ENCODE data around the gene UPK3BL1.
"Not testable (repeated sequence)": the region's sequence is repeated elsewhere in the genome, so short reads cannot be mapped to it uniquely, and the experiment has no call there.

Gene UPK3BL1, protein sequence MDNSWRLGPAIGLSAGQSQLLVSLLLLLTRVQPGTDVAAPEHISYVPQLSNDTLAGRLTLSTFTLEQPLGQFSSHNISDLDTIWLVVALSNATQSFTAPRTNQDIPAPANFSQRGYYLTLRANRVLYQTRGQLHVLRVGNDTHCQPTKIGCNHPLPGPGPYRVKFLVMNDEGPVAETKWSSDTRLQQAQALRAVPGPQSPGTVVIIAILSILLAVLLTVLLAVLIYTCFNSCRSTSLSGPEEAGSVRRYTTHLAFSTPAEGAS

DNA sequence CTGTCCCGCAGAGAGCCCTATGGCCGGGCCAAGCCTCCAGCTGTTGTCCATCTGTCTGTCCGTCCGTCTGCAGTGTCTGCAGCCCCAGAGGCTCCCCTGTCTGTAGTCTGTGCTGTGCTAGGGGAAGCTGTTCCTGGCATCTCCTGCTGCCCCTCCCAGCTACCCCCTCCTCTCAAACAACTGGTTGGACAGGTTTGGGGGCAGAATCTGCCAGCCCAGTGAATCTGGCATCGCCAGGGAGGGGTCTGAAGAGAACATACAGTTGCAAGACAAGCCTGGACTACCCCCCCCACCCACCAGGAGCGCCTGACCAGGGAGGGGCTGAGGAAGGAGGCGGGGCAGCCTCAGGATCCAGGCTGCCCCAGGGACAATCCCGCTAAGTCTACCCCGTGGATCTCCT, at the start of gene UPK3BL1:
UPK3BL1 (minus strand) TSS at position 101 of the 400 bp plus-strand sequence; CDS start at position 51, 50 bp downstream.
- not testable (repeated sequence) for DNase-seq

DNA sequence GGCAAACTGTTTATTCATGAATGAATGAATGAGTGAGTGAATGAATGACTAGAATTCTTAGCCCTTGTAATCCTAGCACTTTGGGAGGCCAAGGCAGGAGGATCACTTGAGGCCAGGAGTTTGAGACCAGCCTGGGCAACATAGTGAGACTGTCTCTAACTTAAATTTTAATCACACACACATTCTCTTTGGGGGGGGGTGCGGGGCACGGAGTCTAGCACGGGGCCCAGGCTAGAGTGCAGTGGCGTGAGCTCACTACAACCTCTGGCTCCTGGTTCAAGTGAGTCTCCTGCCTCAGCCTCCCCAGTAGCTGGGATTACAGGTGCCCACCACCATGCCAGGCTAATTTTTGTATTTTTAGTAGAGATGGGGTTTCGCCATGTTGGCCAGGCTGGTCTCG, 48.0 kb upstream of the UPK3BL1 start:
- DNase-seq = not testable (repeated sequence)

DNA sequence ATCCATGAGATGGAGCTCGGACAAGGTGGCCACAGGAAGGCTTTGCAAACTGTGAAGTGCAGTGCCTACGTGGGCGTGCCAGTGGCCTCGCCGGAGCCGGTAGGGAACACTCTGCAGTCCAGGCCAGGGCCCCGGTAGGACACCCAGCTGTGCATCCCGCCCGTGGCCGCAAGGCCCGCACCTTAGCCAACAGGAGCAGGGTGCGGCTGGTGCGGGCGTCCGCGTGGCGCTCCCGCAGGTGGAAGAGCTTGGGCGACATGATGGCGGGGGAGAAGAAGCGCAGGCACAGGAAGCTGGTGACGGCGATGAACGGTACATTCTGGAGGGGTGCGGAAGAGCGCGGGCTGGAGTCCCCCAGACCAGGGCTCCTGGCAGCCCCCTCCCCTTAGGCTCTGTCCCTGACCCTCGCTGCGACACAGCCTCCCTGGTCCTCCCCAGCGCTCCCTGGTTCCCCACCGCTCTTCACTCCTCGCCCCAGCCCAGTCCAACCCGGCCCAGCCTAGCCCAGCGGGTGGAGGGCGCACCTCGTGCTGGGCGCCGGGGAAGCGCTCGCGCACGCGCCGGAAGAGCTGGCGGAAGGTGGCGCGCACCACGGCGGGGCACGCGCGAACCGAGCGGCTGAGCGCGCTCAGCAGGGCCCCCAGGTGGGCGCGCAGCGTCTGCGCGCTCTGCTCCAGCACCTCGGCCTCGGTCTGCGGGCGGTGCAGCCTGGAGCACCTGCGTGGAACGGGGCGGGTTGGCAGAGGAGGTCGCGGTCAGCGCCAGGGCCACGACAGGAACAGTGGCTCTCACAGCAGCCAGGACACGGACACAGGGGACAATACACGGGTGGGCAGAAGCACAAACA, 47.1 kb upstream of the UPK3BL1 start:
- DNase-seq = not testable (repeated sequence)

DNA sequence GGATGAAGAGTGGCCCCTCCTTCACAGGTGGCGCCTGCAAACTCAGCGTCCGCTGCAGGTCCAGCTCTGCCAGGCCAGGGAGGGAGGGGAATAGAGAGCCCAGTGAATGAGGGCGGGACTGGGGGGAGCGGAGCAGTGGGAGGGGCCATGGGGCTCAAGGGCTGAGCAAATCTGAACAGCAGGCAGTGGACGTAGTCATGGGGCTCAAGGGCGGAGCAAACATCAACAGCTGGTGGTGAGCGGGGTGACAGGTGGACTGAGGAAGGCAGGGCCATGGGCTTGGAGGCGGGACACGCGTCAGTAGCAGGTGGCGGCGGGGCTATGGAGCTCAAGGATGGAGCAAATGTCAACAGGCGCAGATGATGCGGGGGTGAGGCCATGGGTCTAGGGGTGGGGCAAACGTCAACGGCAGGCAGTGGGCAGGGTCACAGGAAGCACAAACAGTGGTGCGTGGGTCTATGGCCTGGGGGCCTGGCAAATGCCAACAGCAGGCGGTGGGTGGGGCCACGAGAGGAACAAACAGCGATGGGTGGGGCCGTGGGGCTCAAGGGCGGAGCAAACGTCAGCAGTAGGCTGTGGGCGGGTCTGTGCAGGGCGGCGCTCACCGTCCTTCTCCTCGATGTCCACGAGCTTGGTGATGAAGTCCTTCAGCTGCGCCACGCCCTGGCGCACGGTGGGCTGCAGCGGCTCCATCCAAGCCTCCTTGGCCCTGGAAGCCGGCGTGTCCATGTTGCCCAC, 45.9 kb upstream of the UPK3BL1 start:
- DNase-seq = not testable (repeated sequence)

DNA sequence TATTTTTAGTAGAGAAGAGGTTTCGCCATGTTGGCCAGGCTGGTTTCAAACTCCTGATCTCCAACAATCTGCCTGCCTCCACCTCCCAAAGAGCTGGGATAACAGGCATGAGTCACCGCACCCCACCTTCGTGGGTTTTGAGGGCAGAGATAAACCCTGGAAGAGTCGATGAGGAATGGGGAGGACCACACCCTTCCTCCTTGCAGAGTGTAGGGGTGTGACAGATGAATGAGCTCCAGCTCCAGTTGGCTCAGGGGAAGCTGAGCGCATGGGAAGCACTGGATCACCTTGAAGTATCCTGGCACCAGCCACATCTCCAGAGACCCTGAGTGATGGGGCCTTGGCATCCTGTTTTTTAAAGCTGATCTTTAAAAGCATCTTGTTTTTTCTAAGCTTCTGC, 40.0 kb upstream of the UPK3BL1 start:
- not testable (repeated sequence) for DNase-seq

DNA sequence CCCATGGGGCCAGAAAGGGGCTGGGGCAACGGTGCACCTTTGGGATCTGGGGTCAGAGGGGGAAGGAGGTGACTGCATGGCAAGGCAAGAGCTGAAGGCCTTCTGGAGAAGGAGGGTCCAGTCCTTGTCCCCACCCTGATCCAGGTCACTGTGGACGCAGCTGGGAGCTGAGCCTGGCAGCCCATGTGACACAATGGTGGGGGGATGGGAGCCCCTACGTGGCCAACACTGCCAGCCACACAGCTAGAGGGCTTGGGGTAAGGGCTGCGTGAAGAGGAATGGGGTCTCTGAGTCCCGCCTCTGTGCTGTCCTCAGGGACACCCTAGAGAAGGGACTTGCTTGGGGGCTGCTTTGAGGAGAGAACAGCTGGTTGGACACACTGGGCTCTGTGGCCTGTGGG, 38.2 kb upstream of the UPK3BL1 start:
- not testable (repeated sequence) for DNase-seq

DNA sequence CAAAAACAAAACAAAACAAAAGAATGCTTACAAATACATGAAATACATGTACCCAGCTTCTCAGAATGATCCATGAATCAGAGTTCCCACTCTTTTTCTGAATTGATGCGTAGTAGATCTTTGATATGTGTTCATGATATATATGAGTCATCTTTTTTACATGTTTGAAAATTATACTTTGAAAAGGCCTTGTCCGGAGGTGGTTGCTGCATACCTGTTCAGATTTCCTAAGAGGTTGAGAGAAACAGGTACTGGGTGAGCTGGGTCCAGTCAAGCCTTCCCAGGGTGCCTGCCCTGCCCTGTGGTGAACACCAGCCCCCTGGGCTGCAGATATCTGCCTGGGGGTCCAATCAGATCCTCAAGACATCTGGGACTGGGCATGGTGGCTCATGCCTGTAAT, 33.0 kb upstream of the UPK3BL1 start:
- DNase-seq = not testable (repeated sequence)

DNA sequence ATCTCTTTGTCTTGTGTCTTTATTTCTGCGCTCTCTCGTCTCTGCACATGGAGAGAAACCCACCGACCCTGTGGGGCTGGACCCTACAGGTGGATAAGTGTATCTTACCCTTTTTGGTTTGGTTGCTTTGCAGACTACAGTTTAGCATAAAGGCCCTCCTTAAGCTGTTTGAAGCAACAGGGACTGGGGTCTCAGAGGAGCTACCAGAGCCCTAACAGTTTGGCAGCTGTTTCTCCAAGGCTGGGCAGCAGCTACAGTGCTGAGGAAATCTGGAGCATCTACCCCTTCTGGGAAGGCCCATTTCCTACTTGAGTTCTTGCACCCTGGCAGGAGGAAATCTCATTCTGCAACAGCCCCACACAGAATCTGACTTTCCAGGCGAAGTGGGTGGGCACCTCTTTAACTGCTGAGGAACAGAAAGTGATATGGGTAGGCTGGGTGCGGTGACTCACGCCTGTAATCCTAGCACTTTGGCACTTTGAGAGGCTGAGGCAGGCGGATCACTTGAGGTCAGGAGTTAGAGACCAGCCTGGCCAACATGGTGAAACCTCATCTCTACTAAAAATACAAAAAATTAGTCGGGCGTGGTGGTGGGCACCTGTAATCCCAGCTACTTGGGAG, 31.0 kb upstream of the UPK3BL1 start:
- DNase-seq = not testable (repeated sequence)

DNA sequence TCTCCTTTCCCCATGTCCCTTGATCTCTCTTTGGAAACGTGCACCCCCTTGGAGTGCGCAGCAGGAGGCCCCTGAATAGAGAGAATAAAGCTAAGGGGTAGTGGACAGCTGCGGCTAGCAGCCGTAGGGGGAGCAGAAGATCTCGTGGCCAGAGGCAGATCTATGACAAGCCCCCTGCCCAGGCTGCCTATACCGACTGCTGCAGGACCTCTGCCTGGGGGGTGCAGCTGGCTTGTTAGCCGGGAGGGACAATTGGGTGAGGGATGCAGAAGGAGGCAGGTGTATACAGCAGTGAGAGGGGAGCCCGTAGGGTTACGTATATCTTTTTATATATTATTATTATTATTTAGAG, 29.3 kb upstream of the UPK3BL1 start:
- DNase-seq = not testable (repeated sequence)

DNA sequence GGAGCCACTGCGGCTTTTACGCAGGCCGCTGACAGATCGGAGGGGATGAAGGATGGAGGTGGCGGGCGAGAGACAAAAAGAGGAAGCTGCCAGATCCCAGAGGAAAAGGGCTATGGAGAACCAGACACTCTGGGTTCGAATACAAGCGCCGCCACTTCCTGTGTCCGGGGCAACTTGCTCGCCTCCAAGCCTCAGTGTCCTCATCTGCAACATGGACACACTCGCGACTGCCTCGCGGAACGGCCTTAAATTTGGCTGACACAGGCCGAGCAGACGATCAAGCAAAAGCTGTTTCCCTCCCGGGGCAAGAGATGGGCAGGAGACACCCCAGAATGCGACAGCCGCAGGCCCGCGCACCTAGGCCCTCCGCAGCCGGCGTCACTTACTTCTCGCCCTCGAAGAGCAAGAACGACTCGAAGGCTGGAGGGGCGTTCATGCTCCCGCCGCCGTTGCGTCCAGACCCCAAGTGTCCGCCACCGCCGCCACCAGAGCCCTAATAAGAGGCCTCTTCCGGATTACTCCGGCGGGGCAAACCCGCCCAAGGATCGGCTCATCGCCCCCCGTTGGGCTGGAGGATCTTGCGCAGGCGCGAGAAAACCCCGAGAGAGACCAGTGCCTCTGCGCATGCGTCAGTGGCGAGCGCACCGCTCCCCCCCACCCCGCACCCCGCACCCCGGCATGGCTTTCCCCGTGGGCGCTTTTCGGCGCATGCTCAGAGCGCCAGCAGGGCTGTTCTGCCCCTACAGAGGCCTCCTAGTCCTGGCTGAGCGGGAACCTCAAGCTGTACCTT, 28.8 kb upstream of the UPK3BL1 start, which contains the start of gene POLR2J2:
POLR2J2 (minus strand) TSS at position 498 of the 790 bp plus-strand sequence; CDS start at position 436, 62 bp downstream.
- DNase-seq = not testable (repeated sequence)

DNA sequence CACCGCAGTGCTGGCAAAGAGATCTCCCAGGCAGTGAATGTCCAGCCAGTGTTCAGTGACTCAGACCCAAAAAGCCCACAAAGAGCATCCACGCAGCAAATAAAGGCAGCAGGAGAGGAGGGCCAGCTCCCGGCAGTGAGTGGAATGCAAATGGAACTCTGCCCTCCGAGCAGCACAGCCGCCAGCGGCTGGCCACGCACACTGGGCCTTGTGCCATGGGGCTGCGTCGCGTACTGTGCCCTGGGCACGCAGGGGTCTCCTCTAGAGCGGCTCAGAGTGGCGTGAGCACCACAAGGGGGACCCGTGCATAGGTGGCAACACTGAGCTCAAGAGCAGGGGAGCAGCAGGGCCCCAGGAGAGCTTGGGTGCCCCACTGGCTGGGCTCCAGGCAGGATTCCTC, 24.9 kb upstream of the UPK3BL1 start:
- DNase-seq = not testable (repeated sequence)

DNA sequence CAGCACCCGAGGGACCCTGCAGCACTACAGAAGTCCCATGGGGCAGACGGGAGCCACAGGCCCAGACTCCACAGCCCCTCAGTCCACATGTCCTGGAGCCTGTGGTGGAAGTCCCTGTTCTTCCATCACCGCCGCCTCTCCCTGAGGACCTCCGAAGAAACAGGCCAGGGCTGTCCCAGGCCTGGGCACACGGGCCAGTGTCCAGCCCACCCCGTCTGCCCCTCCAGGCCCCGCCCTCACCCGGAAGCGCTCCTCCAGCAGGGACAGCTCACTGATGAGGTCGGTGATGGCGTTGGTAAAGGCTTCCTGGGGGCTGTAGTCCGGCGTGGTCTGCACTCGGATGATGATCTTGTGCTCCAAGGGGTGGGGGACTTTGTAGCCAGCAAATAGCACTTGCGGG, 24.3 kb upstream of the UPK3BL1 start:
- DNase-seq = not testable (repeated sequence)

DNA sequence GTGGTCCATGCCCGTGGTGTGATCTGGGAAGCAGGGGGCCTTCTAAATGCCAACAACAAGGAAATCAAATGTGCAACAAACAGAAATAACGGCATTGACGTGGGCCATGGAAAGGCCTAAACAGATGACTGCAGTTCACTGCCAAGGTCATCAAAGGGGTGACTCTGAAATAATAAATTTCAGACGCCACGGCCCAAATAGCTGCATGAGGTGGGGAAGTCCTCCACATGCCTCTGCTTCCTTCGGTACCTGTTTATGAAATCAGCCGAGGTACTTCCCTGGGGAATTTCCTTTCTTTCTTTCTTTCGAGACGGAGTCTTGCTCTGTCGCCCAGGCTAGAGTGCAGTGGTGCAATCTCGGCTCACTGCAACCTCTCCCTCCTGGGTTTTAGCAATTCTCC, 22.2 kb upstream of the UPK3BL1 start:
- not testable (repeated sequence) for DNase-seq

DNA sequence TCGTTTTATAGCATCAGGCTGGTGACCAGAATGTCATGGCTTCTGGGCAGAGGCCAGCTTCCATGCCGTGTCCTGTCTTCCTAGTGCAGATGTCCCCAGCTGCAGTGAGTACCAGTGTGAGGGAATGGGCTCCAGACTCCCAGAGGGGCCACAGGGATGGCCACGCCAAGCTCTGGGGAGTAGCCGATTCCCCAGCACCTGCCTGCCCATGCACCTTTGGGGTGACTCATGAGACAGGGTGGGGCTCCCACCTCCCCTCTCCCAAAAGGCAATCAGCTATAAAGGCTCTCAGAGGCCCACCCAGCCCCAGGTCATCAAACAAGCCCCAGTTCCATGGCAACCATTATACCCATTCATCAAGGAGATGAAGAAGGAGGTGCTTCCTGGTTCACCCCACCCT, 7.3 kb upstream of the UPK3BL1 start, which contains the start of gene SPDYE2B:
SPDYE2B (plus strand) TSS at position 396 of the 400 bp plus-strand sequence. CDS start 2,030 bp downstream, outside the sequence.
- DNase-seq = not testable (repeated sequence)

DNA sequence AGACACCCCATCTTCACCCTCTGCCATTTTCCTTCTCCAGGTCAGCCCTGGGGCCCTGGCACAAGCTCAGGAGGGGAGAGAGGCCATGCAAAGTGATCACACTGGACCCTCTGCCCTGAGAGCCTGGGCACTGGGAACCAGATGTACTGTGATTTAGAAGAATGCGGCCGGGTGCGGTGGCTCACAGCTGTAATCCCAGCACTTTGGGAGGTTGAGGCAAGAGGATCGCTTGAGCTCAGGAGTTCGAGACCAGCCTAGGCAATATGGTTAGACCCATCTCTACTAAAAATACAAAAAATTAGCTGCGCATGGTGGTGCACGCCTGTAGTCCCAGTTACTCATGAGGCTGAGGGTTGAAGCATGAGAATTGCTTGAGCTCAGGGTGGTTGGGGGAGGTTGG, 5.2 kb upstream of the UPK3BL1 start:
- DNase-seq = not testable (repeated sequence)

DNA sequence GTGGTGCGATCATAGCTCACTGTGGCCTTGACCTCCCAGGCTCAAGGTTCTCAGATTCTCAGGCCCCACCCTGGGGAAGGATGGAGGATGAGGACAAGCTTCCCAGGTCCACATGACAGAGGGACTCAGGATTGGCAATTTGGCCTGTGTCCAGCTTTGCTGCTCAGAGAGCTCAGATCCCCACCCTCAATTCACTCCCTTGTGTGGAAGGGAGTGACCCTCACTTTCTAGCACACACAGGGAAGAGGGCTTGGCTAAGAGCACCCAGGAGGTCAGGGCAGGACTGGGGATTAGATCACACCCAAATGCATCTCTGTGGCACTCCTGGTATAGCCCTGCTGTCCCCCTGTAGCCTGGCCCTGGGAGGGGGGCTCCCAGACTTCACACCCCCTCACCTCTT, 813 bp upstream of the UPK3BL1 start:
- not testable (repeated sequence) for DNase-seq

DNA sequence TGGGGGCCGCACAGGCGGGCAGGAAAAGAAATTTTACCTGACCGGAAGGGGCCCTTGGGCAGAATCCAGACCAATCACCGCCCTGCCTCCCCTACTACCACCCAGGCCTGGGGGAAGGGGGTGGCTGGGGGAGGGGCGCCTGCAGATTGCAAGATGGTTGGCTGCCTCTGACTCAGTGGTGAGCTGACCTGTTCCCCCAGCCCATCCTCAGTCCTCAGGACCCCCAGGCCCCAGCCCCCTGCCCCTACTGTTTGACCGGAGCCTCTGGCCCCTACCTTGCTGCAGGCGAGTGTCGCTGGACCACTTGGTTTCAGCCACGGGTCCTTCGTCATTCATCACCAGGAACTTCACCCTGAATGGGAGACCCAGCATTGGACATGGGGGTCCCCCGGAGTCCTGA, 3.7 kb downstream of the UPK3BL1 start:
- not testable (repeated sequence) for DNase-seq

DNA sequence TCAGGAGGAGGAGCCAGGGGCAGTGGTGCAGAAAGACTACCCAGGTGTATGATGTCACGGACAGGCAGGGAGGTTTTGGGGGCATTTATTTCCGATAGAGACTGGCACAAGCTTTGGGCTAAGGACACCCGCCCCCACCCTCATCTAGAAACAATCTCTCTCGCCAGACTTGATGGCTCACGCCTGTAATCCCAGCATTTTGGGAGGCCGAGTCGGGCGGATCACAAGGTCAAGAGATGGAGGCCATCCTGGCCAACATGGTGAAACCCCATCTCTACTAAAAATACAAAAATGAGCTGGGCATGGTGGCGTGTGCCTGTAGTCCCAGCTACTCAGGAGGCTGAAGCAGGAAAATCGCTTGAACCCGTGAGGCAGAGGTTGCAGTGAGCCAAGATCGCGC, 5.6 kb downstream of the UPK3BL1 start:
- not testable (repeated sequence) for DNase-seq

DNA sequence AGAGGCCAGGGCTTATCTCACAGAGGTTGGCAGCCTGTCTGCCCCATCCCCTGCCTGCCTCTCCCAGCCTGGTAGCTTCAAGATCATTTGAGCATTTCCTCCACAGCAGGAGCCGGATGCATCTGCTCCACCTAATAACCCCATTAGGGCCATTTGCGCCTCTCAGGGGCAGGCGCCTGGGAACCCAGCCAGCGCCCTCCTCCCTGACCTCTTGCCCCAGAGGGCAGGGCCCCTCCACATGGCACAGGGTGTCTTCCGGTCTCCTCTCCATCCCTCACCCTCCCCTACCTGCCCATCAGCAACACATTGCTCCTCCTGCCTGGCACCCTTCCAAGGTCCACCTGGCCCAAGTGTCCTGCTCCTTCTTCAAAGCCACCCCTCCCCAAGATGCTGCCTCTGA, 7.2 kb downstream of the UPK3BL1 start:
- not testable (repeated sequence) for DNase-seq

DNA sequence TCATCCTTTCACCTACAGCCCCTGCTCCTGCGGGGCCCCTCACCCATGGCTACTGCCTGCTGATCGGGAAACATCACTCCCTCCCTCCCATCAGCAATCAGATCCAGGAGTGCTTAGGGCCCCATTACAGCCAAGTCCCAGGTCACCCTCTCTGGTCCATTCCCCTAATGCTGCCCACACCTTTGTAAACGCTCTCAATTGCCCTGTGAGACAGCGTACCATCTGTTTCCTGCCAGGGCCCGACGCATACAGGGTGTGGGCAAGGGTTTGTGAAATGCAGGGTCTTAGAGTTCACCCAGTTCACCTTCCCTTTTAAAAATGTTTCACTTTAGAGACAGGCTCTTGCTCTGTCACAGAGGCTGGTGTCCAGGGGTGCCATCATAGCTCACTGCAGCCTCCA, 8.3 kb downstream of the UPK3BL1 start:
- DNase-seq = not testable (repeated sequence)

DNA sequence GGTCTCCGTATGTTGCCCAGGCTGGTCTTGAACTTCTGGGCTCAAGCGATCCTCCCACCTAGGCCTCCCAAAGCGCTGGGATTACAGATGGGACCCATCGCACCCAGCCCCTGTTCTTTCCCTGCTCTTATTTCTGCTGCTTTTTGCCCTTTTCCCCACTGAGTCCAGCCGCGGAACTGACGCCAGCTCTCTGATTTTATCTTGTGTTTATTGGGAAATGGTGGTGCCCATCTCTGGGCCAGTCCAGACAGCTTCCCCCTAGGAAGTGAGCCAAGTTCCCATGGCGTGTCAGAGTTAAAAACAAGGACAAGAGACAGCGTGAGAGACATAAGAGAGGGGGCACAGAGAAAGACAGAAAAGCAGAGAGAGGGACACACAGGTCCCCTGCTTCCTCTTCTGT, 12.0 kb downstream of the UPK3BL1 start:
- not testable (repeated sequence) for DNase-seq

Measured in SHP77 (cell line).